Activated T-cell treated with anti-CD3 and anti-CD28 coated beads, Interleukin-2, amount 50 U/mL, for 1 hour (primary cell): ENCODE measurements around the gene ALK.

Source experiments
- DNase-seq: peaks from one replicate; pipeline ENCODE4 v3.0.0-alpha.2; 2020

The ALK gene

DNA sequence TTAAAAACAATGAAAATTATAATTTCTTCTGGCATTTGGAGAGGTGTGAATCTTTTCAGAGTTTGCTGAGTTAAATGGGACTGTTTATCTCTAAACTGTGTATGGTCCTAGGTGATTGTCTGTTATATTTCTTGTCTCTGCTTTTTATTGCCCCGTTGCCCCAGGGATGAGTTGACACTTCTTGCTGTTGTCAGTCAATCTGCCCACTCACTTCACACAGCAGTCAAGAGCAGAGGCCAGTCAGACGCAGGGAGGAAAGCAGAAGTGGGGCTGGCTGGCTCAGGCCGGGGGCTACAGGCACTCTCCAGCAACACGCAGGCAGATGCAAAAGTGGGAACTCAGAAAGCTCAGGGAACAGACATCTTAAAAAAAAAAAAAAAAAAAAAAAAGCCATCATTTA is 441.0 kb downstream of the ALK start:
- no peak for DNase-seq

- DNase-seq, result no peak
Measured at GRCh38 chr2:29479401-29479800, 442.0 kb downstream of the ALK start.

DNA sequence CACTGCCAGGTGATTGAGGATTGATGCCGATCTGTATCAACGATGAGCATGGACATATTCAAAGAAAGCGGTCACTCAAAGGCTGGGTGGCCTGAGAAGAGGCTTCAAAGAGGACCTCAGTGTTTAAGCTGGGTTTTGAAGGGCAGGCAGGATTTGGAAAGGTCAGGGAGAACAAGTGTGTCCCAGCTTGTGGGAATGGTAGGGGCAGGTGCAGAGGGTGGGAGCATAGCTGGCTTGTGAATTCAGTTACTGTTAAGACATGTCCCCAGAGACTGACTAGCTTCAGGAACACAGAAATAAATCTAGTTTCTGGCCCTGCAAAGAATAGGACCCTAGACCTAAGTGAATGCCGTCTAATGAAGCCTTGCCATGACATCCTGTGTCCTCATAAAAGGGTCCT is 442.7 kb downstream of the ALK start:
- DNase-seq, result no peak

DNA sequence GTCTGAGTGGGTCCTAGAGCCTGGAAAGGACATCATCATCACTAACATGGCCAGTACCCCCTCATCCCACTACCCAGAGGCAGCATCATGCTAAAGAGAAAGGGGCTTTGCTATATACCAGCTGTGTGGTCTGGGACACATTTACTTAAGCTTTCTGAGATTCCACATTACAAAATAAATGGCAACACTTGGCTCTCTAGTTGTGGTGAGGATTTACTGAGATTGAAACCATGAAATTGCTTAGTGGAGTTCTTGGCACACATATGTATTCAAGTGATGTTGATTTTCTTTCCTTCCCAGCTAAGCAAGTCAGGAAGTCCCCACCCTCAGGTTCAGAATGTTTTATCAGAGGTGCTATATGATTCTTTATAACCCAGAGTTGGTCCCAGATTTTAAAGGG is 444.2 kb downstream of the ALK start:
- no peak for DNase-seq

GRCh38 chr2:29475499-29475898 is 445.9 kb downstream of the ALK start:
- no peak for DNase-seq

DNA sequence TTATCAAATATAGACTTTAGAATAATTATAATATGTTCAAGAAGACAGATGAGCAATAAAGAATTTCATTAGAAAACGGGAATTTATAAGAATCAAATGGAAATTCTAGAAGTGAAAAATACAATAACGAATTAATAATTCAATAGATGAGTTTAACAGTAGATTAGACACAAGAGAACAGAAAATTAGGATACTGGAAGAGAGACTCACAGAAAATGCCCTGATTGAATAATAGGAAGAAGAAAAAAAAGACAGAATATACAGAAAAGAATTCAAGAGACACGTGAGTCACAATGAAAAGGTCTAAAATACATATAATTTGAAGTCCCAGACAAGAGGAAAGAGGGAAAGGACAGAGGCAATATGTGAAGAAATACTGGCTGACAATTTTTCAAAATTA is 451.4 kb downstream of the ALK start:
- no peak for DNase-seq

DNA sequence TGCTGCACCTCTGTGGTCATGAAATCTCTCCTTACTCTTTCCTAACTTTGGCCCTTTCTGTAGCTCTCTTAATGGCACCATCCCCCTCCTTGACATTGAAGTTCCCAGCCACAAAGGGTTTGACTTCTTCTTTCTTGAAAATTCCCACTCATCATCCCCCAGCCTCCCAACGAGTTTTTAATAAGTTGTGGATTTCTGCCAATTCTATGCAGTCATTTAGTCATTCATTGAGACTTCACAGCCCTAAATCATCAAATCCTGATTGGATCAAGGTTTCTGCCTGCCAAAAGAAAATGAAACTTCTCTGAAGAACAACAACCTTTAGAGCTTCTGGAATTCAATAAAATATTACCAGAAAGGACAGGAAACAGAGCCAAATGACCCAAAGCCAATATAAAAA is 451.9 kb downstream of the ALK start:
- DNase-seq, result no peak

DNA sequence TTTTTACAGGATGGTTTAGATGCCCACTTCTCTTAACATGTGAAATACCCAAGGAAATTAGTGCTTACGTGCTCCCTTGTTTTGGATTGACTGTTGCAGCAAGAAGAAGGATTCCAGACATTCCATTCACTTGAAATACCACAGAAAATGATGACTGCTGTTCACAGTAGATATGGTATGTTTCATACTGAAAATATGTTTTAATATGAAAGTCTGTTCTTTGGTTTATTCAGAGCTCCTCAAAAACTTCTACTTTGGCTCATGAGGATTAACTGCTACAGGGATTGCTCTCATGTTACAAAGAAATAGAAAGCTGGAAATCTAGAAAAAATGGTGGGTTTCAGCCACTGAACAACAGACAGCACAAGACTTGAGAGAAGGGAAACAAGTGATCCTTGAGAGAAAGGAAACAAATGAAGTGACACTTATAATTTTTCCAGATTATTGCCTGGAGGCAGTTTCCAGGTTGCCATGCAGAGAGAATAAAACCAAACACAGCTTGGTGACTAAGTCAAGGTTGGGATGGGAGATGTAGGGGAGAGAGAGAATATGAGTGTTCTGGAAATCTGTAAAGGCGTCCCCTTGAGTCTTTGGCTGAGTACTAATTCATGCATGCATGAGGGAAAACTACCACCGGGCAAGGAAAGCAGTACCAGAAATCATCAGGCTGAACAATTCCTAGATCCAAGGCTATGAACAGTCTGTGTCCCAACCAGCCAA is 458.0 kb downstream of the ALK start:
- DNase-seq, result no peak

DNA sequence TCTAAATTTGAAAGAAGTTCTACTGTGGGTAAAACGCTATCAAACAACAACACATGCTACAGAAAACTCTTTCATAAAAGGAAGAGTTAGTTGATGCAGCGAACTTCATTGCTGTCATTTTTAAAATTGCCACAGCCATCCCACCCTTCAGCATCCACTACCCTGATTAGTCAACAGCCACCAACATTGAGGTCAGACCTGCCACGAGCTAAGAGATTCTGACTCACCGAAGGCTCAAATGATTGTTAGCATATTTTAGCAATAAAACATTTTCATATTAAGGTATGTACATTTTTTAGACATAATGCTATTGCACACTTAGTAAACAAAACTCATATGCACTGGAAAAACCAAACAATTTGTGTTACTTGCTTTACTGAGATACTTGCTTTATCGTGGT is 459.1 kb downstream of the ALK start:
- DNase-seq, result no peak

DNA sequence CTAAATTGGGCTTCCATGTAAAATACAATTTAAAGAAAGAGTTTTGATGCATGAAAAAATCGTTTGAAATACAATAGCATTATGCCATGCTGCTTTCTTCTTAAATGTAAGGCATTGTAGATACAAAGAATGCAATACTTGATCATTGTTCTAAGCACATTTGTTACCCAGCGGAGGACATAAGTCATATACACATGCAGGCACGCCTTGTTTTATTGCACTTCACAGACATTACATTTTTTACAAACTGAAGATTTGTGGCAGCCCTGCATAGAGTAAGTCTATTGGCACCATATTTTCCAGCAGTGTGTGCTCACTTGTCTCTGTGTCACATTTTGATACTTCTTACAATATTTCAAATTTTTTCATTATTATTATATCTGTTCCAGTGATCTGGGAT is 461.2 kb downstream of the ALK start:
- DNase-seq, result no peak

DNA sequence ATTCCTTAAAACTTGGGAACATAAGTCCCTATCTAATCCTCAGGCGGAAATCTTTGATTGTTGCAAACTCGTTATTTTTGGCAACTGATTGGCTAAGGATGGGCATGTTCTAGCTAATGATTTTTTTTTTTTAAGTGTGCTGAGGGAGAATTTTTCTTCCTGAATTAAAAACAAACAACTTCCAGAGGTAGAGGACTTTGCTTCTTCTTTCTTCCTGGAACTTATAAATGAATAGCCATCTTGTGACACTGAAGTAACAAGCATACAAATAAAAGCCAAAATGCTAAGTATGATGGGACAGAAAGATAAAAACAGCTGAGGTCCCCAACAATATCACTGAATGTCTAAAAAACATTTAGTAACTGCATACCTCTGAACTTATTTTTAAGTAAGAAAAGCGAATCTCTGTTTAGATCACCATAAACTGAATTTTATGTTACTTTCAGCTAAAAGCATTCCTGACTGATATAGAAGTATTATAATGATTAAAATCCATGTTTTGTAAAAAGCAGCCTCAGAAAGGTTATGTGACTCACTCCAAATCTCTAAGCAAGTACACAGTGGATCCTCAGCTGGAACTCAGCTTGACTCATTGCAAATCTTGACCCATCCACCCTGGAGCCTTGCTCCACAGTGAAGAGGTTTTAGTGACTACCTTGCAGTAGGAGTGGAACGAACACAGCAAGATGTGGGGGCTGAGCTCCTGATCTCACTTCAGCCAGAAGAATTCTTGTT is 461.8 kb downstream of the ALK start:
- no peak for DNase-seq

DNA sequence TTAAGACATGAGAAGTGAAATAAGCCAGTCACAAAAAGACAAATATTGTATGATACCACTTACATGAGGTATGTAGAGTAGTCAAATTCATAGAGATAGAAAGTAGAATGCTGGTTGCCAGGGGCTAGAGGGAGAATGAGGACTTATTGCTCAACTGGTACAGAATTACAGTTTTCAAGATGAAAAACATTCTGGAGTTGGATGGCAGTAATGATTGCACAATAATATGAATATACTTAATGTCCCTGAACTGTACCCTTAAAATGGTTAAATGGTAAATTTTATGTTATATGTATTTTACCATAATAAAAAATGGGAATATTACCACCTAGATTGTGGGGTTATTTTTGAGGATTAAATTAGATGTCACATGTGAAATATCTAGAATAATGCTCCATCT is 465.0 kb downstream of the ALK start:
- no peak for DNase-seq

DNA sequence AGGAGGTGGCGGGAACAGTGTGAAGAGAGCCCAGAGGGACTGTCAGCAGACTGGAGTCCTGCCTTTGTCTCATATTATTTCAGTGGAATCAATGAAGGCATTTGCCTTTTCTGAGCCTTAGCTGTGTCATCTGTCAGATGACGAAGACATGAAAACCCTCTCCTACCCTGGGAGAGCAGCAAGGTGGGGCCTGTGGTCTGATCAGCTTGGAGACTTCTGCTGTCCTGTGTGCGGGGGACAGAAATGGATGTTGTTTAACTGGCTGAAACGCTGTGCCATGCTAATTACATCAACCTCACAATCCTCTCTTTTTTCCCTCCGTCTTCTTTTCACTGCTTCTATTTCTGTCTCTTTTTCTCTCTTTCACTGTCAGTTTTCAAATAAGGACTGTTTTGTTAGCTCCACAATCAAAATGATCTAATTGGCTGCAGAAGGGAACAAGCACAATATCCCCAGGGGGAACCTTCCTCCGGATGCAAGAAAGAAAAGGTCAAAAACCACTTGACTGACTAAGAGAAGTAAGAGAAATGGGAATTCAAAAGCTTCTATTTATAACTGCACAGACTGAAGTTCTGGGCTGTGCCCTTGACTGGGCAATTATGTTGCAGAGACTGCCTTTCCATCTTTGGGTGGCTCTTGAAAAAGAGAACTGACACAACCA is 466.1 kb downstream of the ALK start:
- DNase-seq, result no peak

GRCh38 chr2:29452036-29452435 is 469.4 kb downstream of the ALK start:
- DNase-seq, result no peak

DNA sequence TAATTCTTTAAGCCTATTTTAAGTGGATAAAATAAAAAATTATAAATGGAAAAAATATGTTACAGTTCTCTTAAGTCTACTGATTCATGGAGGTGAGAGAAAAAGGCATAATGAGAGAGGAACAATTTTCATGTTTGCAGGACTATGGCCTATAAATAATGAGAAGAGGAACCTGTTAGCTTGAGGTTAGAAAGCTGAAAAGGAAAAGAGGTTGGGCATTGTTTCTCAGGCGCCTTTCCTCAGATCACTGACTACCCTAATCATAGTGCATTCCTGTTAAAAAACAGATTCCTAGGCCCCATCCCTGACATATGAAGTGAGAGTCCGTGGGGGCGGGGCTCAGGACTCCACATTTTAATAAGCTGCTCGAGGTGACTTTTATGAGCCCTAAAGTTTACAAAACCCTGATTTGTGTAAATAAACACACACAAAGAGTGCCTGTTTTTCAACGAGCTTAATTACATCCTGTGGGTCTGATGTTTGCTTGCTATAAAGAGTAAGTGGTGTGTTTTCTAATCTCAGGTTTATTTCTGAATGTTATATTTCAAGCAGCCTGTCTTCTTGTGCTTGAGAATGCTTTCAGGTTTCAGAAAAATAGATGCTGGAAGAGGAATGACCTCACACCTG is 470.7 kb downstream of the ALK start:
- no peak for DNase-seq

GRCh38 chr2:29449499-29449898 is 471.9 kb downstream of the ALK start:
- DNase-seq, result no peak

GRCh38 chr2:29448096-29448688 is 473.2 kb downstream of the ALK start:
- DNase-seq, result no peak

DNA sequence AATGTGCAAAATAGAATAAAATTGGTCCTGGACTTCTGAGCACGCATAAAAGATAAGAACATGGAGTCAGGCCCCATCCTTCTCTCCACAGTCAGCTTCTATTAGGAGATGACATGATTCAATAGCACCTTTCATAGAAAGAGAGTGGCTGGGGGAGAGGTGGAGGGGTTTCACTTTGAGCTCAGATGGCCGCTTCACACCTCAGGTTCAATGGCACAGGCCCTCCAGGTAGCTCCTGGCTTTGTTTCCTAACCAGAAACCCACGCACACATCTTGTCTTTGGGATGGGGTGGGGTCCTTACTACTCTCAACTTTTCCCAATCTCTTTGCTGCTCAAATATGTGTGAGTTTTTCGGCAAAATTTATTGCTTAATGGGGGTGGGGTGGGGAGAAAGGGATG is 473.9 kb downstream of the ALK start:
- DNase-seq, result no peak

DNA sequence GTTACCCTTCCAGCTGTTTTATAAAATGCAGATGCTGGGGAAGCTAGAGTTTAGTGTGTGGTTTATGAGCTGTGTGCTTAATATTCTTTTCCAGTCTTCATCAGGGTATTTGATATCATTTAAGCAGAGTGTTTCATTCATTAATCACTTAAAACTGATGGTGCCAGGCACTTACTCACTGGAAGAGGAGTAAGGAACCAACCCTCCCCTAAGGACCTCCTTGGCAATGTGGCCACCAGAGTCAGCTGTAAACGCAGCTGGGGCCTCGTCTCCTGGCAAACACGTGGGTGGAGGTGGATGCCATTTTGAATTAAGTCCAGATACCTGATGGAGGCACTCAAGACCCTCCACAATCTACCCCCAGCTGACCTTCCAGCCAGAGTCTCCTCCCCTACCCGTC is 474.5 kb downstream of the ALK start:
- DNase-seq, result no peak

GRCh38 chr2:29444150-29444549 is 477.2 kb downstream of the ALK start:
- no peak for DNase-seq

- DNase-seq, result no peak
Measured at GRCh38 chr2:29443627-29444026, 477.8 kb downstream of the ALK start.

DNA sequence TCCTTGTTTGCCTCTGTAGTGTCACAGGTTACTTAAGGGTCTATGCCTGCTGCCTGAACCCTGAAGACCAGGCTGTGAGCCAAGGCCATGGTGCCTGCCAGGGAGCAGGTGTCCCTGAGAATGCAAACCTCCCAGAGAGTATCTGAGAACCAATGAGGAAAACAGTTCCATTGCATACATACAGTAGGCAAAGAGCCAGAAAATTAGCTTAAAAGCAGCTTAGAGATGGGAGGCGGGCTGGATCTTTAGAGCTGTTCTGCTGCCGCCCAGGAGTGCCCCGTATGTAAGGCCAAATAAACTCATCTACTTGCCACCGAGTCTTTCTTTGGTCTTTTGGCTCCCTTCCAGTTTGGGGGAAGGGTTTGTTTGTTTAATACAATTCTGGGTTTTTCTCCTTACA is 478.2 kb downstream of the ALK start:
- no peak for DNase-seq

DNA sequence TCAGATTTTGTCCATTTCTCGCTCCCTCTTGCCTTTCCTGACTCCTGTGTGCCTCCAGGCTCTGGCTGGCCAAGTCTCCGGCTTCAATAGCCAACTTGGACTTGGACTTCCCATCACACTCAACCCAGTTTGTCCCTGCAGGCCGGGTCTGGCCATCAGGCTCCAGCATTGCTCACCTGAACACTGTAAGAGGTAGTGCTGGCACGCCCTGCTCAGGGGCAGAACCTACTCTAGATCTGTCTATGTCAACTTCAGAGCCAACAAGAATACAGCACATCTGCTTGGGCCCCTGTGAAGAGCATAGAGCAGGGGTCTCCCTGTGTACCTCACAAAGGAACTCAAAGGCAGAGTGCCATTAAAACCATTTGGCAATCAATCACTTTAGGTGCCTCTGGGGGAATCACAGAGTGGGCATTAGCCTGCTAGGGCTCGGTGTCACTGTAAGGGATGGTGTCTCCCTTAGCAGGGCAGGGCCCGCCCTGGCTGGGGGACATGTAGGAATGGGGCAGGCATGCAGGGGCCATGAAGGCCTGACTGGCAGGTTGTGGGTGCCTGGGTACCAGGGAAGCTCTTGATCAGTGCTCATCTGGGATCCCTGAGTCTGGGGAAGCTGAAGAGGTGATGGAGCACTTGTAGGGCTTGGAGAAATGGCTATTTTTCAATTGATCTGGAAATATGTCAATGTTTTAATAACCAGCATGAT is 480.3 kb downstream of the ALK start:
- no peak for DNase-seq
